ENCODE measurements around the gene CARMIL3. TPM values are rescaled to one million over a fixed set of nuclear protein-coding genes. Genes with fewer than 3 reads are reported as not detected.

CARMIL3 gene
- total RNA-seq, 2 experiments from 2014 or later: 0.05 to 0.11 TPM

DNA sequence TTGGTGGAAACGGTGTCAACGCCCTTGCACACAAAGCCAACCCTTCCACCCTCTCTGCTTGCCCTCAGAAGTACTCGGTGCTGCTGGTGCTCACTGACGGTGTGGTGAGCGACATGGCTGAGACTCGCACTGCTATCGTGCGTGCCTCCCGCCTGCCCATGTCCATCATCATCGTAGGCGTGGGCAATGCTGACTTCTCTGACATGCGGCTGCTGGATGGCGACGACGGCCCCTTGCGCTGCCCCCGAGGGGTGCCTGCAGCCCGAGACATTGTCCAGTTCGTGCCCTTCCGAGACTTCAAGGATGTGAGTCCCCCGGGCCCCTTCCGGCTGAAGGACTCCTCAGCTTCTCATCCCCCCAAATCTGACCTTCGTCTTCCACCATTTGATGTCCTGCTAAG is 25.3 kb downstream of the CARMIL3 start:
- CTCF ChIA-PET: no interaction called here
- Histone ChIP-seq H3K27ac (ENCODE audit: low read depth in 1 of 2, low read length in 2 of 2) (no peak overlapping the region), H3K27me3 (ENCODE audit: control insufficient read depth in 1 of 2, insufficient read depth in 2 of 2, low read length in 2 of 2) (no peaks in the 10 kb centered on the region), H3K4me1 (ENCODE audit: insufficient read depth, low read length) (peaks cover 19% of the 10 kb centered on the region), H3K4me3 (ENCODE audit: low read length) (no peak overlapping the region), H3K36me3 (ENCODE audit: insufficient read depth, low read length) (no peaks in the 10 kb centered on the region), H3K9me3 (ENCODE audit: control insufficient read depth in 1 of 2, insufficient read depth in 1 of 2, low read length in 2 of 2) (no peaks in the 10 kb centered on the region)
- TF ChIP-seq, protein P1, sequence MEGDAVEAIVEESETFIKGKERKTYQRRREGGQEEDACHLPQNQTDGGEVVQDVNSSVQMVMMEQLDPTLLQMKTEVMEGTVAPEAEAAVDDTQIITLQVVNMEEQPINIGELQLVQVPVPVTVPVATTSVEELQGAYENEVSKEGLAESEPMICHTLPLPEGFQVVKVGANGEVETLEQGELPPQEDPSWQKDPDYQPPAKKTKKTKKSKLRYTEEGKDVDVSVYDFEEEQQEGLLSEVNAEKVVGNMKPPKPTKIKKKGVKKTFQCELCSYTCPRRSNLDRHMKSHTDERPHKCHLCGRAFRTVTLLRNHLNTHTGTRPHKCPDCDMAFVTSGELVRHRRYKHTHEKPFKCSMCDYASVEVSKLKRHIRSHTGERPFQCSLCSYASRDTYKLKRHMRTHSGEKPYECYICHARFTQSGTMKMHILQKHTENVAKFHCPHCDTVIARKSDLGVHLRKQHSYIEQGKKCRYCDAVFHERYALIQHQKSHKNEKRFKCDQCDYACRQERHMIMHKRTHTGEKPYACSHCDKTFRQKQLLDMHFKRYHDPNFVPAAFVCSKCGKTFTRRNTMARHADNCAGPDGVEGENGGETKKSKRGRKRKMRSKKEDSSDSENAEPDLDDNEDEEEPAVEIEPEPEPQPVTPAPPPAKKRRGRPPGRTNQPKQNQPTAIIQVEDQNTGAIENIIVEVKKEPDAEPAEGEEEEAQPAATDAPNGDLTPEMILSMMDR (IDR thresholded peaks at IDR 0.05): no peak
- no peaks in the 10 kb centered on the region for H3K9me3 Mint-ChIP-seq
- intact Hi-C loops (cut with DNase I, micrococcal nuclease): no loop called here
- H3K27ac Mint-ChIP-seq: no peak overlapping the region
- H3K4me1 Mint-ChIP-seq (ENCODE audit: low read depth): peaks cover 20% of the 10 kb centered on the region
- no peak overlapping the region for H3K4me3 Mint-ChIP-seq
- POLR2A ChIA-PET: no interaction called here
- H3K27me3 Mint-ChIP-seq: no peaks in the 10 kb centered on the region
- no peaks in the 10 kb centered on the region for H3K36me3 Mint-ChIP-seq (ENCODE audit: low read depth)
- no peak for ATAC-seq (ENCODE audit: poor library complexity)
- no peak for DNase-seq

DNA sequence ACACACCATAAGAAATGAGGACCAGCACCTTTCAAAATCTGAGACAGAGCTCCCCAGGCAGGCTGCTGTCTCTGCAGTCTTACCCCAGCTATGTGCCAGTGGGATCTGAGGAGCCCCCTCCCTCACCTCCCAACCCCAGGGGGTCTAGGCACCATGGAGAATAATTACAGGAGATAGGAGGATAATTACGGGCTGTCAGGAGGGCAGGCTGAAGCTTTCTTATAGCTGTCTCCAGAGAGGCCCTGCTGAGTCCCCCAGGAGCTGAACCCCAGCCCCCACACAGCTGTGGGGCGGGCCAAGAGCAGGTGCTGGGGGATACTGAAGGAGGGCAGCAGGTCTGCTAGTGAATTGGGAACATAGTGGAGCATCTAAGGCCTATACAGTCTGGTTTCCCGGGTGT is 26.3 kb downstream of the CARMIL3 start:
- TF ChIP-seq, protein P1 (IDR thresholded peaks at IDR 0.05): no peak
- Mint-ChIP-seq H3K9me3 (no peaks in the 10 kb centered on the region), H3K36me3 (ENCODE audit: low read depth) (no peaks in the 10 kb centered on the region), H3K4me3 (peak overlapping the region; percentile 42), H3K27ac (no peak overlapping the region), H3K4me1 (ENCODE audit: low read depth) (peaks cover 24% of the 10 kb centered on the region), H3K27me3 (no peaks in the 10 kb centered on the region)
- Histone ChIP-seq H3K9me3 (ENCODE audit: control insufficient read depth in 1 of 2, insufficient read depth in 1 of 2, low read length in 2 of 2) (no peaks in the 10 kb centered on the region), H3K4me1 (ENCODE audit: insufficient read depth, low read length) (peaks cover 21% of the 10 kb centered on the region), H3K27ac (ENCODE audit: low read depth in 1 of 2, low read length in 2 of 2) (no peak overlapping the region), H3K4me3 (ENCODE audit: low read length) (no peak overlapping the region), H3K27me3 (ENCODE audit: control insufficient read depth in 1 of 2, insufficient read depth in 2 of 2, low read length in 2 of 2) (no peaks in the 10 kb centered on the region), H3K36me3 (ENCODE audit: insufficient read depth, low read length) (no peaks in the 10 kb centered on the region)
- DNase-seq (no peak), ATAC-seq (ENCODE audit: poor library complexity) (no peak)
- POLR2A ChIA-PET: interaction anchor here (0.7 to 5.1 kb wide), 2 partner anchors 8 to 16 kb away, joined by 3 to 89 read pairs; partner anchors contain the start of gene PCK2
- CTCF ChIA-PET: no interaction called here
- intact Hi-C loops (cut with DNase I, micrococcal nuclease): no loop called here

DNA sequence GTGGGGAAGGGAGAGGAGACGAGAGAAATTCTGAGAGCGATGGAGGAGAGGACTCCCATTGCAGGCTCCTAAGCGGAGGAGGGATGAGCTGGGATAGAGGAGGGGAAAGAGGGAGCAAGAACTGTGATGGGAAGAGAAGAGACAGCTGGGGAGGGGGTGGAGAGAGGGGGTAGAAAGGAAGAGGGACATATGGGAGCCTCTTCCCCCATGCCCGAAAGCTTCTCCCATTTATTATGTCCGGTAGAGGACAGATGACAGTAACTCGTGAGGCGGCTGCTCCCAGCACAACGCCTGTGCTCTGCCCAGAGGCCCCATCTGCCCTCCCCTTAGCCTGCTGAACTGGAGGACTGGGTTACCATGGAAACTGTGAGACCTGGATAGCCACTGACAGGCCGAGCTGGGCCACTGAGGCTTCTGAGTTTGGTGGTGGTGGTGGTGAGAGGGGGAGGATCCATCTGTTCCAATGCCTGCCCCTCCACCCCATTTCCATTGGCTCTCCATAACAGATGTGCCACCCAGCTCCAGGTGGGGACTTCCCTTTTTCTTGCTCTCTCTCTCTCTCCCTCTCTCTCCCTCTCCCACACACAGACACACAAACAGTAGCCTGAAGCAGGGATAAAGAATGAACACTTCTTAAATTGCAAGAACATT is 27.8 kb downstream of the CARMIL3 start:
- H3K4me1 ChIP-seq (ENCODE audit: insufficient read depth, low read length): peaks cover 21% of the 10 kb centered on the region
- intact Hi-C loops (cut with DNase I, micrococcal nuclease): no loop called here
- no peak overlapping the region for H3K4me3 ChIP-seq (ENCODE audit: low read length)
- TF ChIP-seq, protein P1 (IDR thresholded peaks at IDR 0.05): no peak
- CTCF ChIA-PET: interaction anchor here (1.6 to 3.4 kb wide), 3 partner anchors 11 to 43 kb away, joined by 4 to 21 read pairs (median 8); no protein-coding TSS in a partner anchor
- ATAC-seq (ENCODE audit: poor library complexity) (no peak), DNase-seq (no peak)
- H3K4me1 Mint-ChIP-seq (ENCODE audit: low read depth): peaks cover 24% of the 10 kb centered on the region
- POLR2A ChIA-PET: interaction anchor here (1.2 to 5.1 kb wide), 7 partner anchors 14 to 82 kb away, joined by 3 to 89 read pairs (median 10); partner anchors contain the start of genes CARMIL3, DCAF11, IRF9 and NRL
- H3K9me3 Mint-ChIP-seq: no peaks in the 10 kb centered on the region
- no peaks in the 10 kb centered on the region for H3K9me3 ChIP-seq (ENCODE audit: control insufficient read depth in 1 of 2, insufficient read depth in 1 of 2, low read length in 2 of 2)
- no peaks in the 10 kb centered on the region for H3K27me3 Mint-ChIP-seq
- H3K27ac ChIP-seq (ENCODE audit: low read depth in 1 of 2, low read length in 2 of 2): no peak overlapping the region
- H3K36me3 Mint-ChIP-seq (ENCODE audit: low read depth): no peaks in the 10 kb centered on the region
- no peaks in the 10 kb centered on the region for H3K27me3 ChIP-seq (ENCODE audit: control insufficient read depth in 1 of 2, insufficient read depth in 2 of 2, low read length in 2 of 2)
- peak overlapping the region; percentile 91 for H3K4me3 Mint-ChIP-seq
- H3K36me3 ChIP-seq (ENCODE audit: insufficient read depth, low read length): no peaks in the 10 kb centered on the region
- no peak overlapping the region for H3K27ac Mint-ChIP-seq

All from CD4-positive, alpha-beta T cell (primary cell).